HG03575 (cell line): ENCODE results near the gene TMEM91.
"Not testable (repeated sequence)": the region's sequence is repeated elsewhere in the genome, so short reads cannot be mapped to it uniquely, and the experiment has no call there.

Experiments used
- ATAC-seq: cut with Tn5 transposase; IDR thresholded peaks from one replicate; pipeline ENCODE4 v1.9.1; 2021; ENCODE audit not compliant: unreplicated experiment, insufficient number of reproducible peaks, low FRiP score; ENCODE audit errors: extremely low read depth

Gene TMEM91

DNA sequence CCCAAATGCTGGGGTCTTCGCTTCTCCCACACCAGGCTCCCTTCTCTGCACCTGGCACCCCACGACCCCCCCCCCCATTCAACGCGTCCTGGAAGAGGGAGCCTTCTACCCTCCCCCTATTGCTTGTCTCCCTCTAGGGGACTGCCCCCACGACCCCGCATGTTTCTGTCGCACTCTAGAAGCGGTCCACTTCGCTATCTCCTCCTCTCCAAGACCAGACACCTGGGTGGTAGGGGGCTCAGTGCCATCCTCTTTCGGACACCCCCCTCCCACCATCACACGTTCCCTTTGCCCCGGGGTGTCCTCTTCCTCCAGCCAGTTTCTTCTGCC is 24.1 kb upstream of the TMEM91 start:
- no peak for ATAC-seq

- no peak for ATAC-seq
Measured at GRCh38 chr19:41352609-41353465, 23.5 kb upstream of the TMEM91 start.

DNA sequence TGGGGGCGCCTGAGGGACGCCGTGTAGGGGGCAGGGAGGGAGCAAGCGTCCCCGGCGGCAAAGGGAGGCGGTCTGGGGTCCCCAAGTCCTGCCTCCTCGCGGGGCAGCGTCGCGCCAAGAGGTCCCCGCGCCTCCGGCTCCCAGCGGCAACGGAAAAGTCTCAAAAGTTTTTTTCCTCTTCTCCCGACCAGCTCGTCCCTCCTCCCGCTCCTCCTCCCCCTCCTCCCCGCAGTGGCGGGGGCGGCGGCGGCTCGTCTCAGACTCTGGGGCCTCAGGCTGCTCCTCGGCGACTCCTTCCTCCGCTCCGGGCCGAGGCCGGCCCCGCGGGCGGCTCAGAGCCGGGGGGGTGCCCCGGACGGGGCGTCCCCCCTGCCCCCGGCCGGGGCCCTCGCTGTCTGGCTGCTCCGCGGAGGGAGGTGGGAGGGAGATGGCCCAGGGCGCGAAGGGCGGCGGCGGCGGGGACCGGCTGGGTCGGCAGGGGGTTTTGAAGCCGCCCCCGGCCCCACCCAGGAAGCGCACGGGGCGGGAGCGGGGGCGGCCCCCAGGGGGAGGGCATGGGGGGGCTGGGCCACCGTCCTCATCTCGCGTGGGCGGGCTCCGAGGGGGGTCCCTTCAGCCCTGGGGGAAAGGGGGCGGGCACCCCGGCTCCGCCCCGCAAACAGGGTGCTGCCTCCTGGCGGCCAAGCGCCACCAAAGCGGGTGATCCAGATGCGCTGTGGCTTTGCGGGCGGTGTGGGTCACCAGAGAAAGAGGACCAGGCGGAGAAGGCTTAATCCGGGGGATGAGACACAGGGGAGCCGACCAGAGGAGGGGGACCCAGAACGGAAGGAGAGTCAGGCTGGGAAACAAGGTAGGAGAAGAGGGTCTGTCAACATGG is 22.6 kb upstream of the TMEM91 start, which contains the start of gene TGFB1:
Gene TGFB1 (minus strand): TSS at position 457 of the 877 bp plus-strand sequence. CDS start 878 bp downstream, outside the sequence.
- no peak for ATAC-seq

DNA sequence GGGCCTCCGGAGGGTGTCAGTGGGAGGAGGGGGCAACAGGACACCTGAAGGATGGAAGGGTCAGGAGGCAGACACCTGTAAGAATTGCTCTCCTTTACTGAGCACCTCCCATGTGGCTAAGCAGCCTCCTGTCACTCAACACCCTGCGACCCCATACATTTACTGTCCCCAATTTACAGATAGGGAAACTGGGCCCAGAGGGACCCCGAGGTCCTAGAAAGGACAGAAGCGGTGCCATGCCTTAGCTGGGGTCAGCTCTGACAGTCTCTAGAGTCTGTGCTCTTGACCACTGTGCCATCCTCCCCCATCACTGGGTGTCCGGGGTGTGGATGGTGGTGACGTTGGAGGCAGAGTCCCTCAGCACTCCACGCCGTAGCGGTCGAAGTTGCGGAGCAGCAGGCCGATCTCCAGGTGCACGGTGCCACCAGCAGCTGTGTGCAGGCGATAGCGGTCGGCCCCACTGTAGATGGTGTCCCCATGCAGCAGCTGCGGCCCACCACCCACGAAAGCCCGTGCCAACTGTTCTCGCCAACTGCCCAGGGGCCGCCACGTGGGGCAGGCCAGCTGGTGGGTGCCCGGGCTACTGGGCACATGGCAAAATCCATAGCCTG is 21.9 kb upstream of the TMEM91 start:
- ATAC-seq: no peak

DNA sequence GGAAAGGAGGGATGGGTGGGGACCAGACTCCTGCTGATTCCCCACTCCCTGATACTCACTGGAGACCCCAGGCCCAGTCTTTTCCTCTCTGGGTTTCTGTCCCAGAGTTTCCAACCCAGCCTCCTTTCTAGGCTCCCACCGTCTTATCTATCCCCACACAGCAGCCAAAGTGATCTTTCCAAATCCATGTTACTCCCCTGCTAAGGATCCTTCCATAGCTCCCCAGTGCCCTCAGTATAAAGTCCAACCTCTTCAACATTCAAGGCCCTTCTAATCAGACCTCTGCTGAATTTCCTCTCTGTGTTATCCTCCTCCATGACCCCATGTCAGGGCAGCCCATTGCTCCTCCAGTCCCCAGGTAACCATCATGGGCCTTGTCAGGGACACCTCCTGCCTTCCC is 21.3 kb upstream of the TMEM91 start:
- ATAC-seq: no peak

DNA sequence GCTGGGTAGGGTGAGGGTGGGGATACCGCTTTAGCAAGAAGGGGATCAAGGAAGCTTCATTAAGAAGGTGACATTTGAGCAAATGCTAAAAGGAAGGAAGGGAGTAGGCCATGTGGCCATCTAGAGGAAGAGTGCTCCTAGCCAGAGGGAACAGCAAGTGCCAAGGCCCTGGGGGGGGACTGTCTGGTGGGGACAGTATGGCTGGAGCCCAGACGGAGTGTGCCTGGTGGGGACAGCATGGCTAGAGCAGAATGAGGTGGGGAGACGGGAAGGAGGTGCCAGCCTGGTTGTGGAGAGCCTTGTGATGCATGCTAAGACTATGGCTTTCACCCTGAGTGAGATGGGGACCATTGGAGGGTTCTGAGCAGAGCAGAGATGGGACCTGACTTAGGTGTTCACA is 20.5 kb upstream of the TMEM91 start:
- no peak for ATAC-seq

DNA sequence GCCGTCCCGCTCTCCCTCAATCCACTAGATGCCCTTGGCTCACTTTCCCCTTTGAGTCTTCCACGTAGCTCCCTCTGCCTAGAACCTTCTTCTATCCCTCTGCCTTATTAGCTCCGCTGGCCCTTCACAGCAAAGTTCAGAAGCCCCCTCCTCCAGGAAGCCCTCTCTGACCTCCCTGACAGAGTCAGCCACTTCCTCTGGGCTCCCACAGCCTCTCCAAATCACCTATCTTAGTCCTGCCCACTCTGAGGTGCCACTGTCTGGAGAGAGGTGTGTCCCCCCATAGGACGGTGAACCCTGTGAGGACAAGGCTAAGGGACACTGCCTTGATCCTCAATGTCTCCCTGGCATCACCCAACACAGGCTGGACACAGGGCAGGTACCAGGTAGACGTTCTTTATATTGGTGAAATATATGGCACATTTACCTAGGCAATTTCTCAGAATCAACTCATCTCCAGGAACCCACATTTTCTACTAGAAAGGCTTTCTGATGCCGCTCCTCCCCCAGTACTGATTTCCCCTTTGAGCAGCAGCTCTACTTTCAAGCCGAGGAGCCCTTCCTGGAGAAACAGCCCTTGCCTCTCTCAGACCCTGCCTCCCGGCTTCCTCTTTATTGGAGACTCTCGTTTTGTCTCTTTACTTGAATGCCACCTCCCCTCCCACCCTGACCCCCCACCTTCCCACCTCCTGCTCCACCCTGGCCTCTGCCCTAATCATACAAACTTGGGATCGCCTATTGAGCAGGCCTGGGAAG is 19.2 kb upstream of the TMEM91 start:
- no peak for ATAC-seq

DNA sequence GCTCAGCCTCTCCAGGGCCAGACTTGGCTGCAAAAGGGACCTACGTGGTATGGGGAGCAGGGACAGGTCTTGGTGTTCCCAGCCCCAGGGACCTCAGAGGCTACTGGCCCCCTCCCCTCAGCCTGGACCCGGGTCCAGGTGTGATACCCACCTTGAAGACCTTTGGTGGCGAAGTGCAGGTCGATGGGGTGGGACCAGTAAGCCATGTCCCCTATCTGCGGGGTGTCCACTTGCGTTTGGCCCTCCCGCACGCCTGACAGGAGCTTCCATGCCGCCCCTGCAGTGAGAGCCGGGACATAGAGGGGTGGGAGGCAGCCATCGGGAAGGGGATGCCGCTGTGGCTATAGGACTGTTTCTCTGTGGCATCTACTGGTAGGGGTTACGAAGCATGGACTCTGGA is 18.6 kb upstream of the TMEM91 start:
- ATAC-seq: no peak

GRCh38 chr19:41359741-41360140 is 16.6 kb upstream of the TMEM91 start:
- no peak for ATAC-seq

DNA sequence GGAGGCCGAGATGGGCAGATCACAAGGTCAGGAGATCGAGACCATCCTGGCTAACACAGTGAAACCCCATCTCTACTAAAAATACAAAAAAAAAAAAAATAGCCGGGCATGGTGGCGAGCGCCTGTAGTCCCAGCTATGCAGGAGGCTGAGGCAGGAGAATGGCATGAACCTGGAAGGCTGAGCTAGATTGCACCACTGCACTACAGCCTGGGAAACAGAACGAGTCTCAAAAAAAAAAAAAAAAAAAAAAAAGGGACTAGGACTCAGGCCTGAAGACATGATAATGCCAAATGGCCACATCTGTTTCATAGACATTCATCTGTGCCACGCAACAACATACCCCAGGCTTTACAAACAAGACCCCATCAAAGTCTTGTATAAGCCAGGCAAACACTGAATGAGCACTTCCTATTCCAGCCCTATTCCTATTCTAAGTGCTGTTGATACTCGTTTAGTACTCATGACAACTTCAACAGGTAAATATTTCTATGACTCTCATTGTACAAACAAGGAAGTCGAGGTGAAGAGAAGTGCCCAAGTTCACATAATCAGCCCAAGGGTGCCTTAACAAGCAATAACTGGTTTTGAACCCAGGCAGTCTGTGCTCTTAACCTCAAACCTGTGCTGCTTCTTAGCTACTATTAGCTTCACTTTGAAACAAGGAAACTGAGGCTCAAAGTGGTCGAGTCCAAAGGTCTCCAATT is 14.0 kb upstream of the TMEM91 start:
- ATAC-seq: no peak

- ATAC-seq: no peak
Measured at GRCh38 chr19:41363371-41363752, 13.0 kb upstream of the TMEM91 start.

GRCh38 chr19:41363753-41364523 is 12.4 kb upstream of the TMEM91 start, which contains the start of gene B9D2:
Gene B9D2 (minus strand): TSS chr19:41364149. CDS start chr19:41363519, 630 bp downstream.
- peak; percentile 80 for ATAC-seq

GRCh38 chr19:41364524-41365391 is 11.6 kb upstream of the TMEM91 start:
- ATAC-seq: no peak

- no peak for ATAC-seq
Measured at GRCh38 chr19:41366089-41366488, 10.2 kb upstream of the TMEM91 start.

GRCh38 chr19:41367848-41368301 is 8.5 kb upstream of the TMEM91 start:
- ATAC-seq: no peak

- ATAC-seq: no peak
Measured at GRCh38 chr19:41369769-41370168, 6.6 kb upstream of the TMEM91 start.

DNA sequence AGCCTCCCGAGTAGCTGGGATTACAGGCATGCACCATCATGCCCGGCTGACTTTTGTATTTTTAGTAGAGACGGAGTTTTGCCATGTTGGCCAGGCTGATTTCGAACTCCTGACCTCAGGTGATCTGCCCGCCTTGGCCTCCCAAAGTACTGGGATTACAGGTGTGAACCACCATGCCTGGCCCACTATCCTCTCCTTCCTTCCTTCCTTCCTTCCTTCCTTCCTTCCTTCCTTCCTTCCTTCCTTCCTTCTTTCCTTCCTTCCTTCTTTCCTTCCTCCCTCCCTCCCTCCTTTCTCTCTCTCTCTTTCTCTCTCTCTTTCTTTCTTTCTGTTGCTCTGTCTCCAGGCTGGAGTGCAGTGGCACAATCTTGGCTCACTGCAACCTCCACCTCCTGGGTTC is 5.2 kb upstream of the TMEM91 start:
- not testable (repeated sequence) for ATAC-seq
